ENCODE data around the gene PLA2G10. TPM values are rescaled to one million over a fixed set of nuclear protein-coding genes. Genes with fewer than 3 reads are reported as not detected.

PLA2G10 gene
- total and polyA plus RNA-seq, 2 of the 13 experiments (the other 11 are each of a cell fraction or from before 2014, with no cell fraction given): not detected

DNA sequence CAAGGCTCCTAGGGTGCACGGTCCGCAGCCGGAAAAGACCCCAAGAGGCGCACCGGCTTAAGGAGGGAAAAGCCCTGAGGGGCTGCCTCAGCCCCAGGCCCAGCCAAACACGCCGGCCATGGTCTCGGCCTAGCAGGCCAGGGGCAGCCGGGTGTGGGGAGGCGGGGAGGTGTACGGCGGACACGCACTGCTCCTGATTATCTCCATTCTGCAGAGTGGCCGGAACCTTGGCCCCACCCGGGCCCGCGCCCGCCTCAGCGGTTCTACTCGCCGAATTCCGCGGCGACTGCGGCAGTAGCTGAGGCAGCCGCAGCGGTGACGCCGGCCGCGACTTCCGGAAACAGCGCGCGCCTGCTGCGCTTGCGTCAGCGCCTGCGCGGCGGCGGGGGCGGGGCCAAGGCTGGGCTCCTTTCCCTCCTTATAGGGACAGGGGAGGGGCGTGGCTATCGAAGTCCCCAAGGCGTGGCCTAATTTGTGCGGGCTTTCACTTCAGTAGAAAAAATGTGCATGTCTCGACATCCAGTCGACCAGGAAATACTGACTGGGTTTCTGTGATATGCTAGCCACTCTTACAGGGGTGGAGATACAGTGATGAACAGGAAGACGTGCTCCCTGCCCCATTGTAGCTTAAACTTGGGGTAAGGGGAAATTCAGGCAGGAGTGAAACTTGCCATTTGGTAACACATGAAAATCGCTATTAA is 64.0 kb downstream of the PLA2G10 start, which contains the start of gene PARN (continued):
- TF ChIP-seq RXRB (CRISPR knock-in tag; IDR thresholded peaks at IDR 0.05; ENCODE audit: borderline replicate concordance) (peak; percentile 29; the same call in 1 of the 2 replicates), ZNF781 (CRISPR knock-in tag; IDR thresholded peaks at IDR 0.05; ENCODE audit: borderline replicate concordance, not compliant biosample characterization) (peak; percentile 89), REPIN1 (CRISPR knock-in tag; IDR thresholded peaks at IDR 0.05; ENCODE audit: borderline replicate concordance, low read depth) (peak; percentile 99), ZNF605 (CRISPR knock-in tag; IDR thresholded peaks at IDR 0.05) (0 out of 2 replicates have a peak, but pooled peaks have one; percentile 2), ONECUT2 (CRISPR knock-in tag; IDR thresholded peaks at IDR 0.05) (no peak), YEATS4 (CRISPR knock-in tag; IDR thresholded peaks at IDR 0.05; ENCODE audit: borderline replicate concordance) (peak; percentile 91), CHD2 (IDR thresholded peaks at IDR 0.05; ENCODE audit: low read depth, low read length) (0 out of 2 replicates have a peak, but pooled peaks have one; percentile 42), ZNF30 (CRISPR knock-in tag; IDR thresholded peaks at IDR 0.05) (peak; percentile 88; the same call in 1 of the 2 replicates), ZFP37 (CRISPR knock-in tag; IDR thresholded peaks at IDR 0.05; ENCODE audit: borderline replicate concordance) (peak; percentile 62), ZUFSP (CRISPR knock-in tag; IDR thresholded peaks at IDR 0.05; ENCODE audit: borderline replicate concordance) (no peak)
- TF ChIP-seq, protein P1, sequence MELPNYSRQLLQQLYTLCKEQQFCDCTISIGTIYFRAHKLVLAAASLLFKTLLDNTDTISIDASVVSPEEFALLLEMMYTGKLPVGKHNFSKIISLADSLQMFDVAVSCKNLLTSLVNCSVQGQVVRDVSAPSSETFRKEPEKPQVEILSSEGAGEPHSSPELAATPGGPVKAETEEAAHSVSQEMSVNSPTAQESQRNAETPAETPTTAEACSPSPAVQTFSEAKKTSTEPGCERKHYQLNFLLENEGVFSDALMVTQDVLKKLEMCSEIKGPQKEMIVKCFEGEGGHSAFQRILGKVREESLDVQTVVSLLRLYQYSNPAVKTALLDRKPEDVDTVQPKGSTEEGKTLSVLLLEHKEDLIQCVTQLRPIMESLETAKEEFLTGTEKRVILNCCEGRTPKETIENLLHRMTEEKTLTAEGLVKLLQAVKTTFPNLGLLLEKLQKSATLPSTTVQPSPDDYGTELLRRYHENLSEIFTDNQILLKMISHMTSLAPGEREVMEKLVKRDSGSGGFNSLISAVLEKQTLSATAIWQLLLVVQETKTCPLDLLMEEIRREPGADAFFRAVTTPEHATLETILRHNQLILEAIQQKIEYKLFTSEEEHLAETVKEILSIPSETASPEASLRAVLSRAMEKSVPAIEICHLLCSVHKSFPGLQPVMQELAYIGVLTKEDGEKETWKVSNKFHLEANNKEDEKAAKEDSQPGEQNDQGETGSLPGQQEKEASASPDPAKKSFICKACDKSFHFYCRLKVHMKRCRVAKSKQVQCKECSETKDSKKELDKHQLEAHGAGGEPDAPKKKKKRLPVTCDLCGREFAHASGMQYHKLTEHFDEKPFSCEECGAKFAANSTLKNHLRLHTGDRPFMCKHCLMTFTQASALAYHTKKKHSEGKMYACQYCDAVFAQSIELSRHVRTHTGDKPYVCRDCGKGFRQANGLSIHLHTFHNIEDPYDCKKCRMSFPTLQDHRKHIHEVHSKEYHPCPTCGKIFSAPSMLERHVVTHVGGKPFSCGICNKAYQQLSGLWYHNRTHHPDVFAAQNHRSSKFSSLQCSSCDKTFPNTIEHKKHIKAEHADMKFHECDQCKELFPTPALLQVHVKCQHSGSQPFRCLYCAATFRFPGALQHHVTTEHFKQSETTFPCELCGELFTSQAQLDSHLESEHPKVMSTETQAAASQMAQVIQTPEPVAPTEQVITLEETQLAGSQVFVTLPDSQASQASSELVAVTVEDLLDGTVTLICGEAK (IDR thresholded peaks at IDR 0.05): no peak
- TF ChIP-seq, protein P1 (CRISPR knock-in tag; IDR thresholded peaks at IDR 0.05): peak; percentile 89
- TF ChIP-seq, protein P2, sequence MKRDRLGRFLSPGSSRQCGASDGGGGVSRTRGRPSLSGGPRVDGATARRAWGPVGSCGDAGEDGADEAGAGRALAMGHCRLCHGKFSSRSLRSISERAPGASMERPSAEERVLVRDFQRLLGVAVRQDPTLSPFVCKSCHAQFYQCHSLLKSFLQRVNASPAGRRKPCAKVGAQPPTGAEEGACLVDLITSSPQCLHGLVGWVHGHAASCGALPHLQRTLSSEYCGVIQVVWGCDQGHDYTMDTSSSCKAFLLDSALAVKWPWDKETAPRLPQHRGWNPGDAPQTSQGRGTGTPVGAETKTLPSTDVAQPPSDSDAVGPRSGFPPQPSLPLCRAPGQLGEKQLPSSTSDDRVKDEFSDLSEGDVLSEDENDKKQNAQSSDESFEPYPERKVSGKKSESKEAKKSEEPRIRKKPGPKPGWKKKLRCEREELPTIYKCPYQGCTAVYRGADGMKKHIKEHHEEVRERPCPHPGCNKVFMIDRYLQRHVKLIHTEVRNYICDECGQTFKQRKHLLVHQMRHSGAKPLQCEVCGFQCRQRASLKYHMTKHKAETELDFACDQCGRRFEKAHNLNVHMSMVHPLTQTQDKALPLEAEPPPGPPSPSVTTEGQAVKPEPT (CRISPR knock-in tag; IDR thresholded peaks at IDR 0.05; ENCODE audit: low read depth): peak; percentile 68; the same call in 1 of the 2 replicates
- TF ChIP-seq, protein P3, sequence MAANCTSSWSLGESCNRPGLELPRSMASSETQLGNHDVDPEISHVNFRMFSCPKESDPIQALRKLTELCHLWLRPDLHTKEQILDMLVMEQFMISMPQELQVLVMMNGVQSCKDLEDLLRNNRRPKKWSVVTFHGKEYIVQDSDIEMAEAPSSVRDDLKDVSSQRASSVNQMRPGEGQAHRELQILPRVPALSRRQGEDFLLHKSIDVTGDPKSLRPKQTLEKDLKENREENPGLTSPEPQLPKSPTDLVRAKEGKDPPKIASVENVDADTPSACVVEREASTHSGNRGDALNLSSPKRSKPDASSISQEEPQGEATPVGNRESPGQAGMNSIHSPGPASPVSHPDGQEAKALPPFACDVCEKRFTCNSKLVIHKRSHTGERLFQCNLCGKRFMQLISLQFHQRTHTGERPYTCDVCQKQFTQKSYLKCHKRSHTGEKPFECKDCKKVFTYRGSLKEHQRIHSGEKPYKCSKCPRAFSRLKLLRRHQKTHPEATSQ (CRISPR knock-in tag; IDR thresholded peaks at IDR 0.05; ENCODE audit: borderline replicate concordance): peak; percentile 88

Data from HepG2 (cell line).